GM18519 (cell line): ENCODE measurements around the gene COQ5.

Experiments used
- ATAC-seq: cut with Tn5 transposase; IDR thresholded peaks from one replicate; pipeline ENCODE4 v1.9.1; 2021; ENCODE audit warnings: mild to moderate bottlenecking, moderate library complexity; ENCODE audit not compliant: unreplicated experiment, low FRiP score

Gene COQ5

DNA sequence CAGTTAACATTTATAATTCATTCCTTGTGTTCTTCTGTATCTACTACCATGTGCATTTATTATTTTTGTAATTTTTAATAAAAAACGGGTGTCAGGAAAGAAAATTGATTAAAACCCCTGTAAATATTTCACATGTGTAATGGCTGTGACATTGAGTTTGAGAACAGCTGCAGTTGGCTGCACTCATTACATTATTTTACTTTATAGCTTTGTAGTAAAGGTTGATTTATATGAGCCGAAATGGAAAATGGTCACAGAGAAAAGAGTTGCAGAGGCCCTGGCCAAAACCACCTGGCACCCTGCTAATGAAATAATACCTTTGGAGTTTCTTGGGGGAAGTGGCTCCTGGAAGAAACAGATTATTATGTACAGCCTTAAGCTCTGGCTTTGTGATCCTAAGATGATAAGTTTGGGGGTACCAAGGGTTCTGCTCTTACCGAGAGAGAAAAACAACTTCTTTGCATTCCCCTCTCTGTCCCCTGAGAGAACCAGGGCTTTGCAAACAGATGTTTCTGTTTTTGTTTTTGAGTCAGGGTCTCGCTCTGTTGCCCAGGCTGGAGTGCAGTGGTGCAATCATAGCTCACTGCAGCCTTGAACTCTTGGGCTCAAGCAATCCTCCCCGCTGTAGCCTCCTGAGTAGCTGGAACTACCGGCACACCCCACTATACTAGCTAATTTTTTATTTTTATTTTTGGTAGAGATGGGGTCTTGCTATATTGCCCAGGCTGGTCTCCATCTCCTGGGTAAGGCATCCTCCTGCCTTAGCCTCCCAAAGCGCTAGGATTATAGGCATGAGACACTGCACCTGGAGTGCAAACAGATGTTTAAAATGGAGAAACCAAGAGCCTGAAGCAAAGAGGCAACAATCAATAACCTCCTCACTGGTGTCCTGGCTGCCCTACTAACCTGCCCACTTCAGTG is 42.7 kb downstream of the COQ5 start:
- ATAC-seq = no peak

- no peak for ATAC-seq
Measured at GRCh38 chr12:120483621-120484020, 45.3 kb downstream of the COQ5 start.

GRCh38 chr12:120481022-120481767 is 47.8 kb downstream of the COQ5 start:
- ATAC-seq = no peak

DNA sequence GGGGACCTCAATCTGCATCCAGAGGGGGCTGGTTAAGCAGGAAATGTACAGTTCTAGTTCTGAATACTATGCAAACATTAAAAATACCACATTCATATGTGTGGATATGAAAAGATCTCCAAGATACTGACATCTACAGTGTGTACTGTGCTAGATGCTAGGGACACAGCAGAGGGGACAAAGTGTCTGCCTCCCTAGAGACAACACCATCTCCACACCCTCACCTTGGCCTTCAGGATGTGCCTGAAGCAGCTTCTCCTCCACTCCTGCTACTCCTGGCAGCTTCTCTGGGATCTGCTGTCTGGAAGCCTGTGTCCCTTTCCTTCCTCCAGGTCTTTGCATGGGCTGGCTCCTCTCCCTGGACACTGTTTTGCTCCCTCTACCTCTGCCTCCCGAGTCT is 48.7 kb downstream of the COQ5 start:
- no peak for ATAC-seq

DNA sequence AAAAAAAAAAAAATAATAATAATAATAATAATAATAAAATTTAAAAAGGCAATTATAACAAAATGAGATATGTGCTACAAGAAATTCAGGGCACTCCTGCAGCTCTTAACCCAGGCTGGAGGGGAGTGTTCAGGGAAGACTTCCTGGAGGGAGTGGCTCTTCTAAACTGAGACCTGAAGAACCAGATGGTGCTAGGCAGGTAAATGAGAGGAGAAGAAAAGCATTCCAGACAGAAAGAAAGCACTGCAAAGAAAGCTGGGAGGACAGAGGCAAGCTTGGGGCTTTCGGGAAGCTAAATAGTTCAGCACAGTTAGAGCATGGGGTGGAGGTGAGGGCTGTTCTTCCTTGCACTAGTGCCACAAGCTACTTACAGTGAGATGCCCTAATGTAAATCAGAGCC is 49.5 kb downstream of the COQ5 start:
- no peak for ATAC-seq

DNA sequence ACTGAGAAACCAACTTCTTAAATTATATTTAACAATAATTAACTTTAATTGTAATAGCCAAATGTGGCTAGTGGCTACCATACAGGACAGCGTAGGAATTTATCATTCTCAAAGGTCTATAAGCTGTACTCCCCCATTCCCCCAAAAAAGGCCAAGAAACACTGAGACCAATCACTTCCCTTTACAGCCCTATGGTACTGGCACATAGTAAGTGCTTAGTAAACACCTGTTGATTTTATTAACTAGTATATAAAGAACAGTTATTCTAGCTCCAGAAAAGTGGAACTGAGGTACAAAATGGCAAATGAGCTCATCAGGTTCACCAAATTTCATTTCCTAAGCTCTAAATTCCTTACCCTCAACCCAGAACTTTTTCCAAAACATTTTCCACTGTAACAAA is 53.3 kb downstream of the COQ5 start:
- no peak for ATAC-seq

DNA sequence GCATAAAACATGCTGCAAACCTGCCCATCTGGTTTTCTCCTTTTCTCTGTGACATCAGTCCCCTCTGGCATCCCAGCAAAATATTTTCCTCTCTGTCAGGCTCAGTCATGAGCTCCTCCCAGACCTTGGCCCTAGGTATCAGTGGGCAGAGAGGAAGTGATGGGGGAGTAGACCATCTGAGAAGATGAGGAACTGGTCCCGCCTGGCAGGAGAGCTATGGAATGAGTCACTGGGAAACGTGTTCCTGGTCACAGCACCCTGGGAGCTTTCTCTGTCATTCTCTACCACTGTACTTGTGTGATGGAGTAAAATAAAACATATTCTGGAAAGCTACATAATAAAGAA is 54.4 kb downstream of the COQ5 start:
- ATAC-seq = no peak

- no peak for ATAC-seq
Measured at GRCh38 chr12:120473807-120474615, 54.9 kb downstream of the COQ5 start.

GRCh38 chr12:120472521-120472920 is 56.4 kb downstream of the COQ5 start:
- ATAC-seq = no peak

GRCh38 chr12:120470150-120470784 is 58.7 kb downstream of the COQ5 start:
- no peak for ATAC-seq

DNA sequence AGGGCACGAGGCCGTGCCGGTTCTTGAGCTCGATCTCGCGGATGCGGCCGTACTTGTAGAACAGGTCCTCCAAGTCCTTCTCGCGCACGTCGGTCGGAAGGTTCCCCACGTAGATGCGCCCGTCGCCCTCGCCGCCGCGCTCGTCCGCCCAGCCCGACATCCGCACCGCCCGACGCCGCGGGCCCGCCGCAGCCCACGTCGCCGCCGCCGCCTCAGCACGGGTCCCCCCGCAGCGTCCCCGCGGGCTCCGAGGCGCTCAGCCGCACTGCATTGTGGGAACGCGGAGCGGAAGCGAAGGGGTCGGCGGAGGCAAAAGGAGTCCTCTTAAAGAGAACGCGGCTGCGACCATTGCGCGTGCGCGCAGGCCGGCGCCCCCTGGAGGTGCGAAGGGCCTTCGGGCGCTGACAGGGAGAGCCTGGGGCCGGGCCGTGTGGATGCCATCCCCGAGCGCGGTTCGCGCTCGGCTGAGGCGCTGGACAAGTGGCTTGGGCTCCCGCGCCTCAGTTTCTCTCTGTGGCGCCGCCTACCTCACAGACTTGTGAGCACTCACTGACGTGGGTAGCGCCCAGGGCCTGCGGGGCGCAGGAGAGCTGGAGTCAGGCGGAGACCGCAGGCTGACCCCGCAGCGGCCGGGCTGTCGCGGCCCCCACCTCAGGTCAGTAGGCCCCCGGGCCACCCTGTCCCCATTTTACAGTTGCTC is 59.4 kb downstream of the COQ5 start, which contains the start of gene SRSF9:
Gene SRSF9, minus strand, starts transcription at position 299 of the 700 bp plus-strand sequence. Its CDS starts 139 bp downstream, at position 160.
- ATAC-seq = peak; percentile 65

GRCh38 chr12:120468821-120469449 is 60.0 kb downstream of the COQ5 start:
- no peak for ATAC-seq

GRCh38 chr12:120468325-120468820 is 60.6 kb downstream of the COQ5 start:
- ATAC-seq = no peak

DNA sequence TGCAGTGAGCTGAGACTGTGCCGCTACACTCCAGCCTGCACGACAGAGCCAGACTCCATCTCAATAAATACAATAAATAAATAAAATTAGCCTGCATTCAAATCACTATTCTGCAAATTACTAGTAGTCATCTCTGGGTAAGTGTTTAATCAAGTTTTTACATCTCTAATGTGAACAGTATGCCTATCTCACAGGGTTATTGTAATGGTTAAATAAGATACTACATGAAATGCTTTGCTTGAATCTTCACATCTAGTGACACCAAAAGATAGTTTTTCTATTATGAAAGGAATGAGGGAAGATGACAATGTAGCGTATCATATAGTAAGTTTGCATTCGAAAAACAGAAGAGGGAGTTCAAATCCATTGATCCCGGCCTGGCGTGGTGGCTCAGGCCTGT is 61.5 kb downstream of the COQ5 start:
- no peak for ATAC-seq

- ATAC-seq = no peak
Measured at GRCh38 chr12:120466560-120467315, 62.2 kb downstream of the COQ5 start.

DNA sequence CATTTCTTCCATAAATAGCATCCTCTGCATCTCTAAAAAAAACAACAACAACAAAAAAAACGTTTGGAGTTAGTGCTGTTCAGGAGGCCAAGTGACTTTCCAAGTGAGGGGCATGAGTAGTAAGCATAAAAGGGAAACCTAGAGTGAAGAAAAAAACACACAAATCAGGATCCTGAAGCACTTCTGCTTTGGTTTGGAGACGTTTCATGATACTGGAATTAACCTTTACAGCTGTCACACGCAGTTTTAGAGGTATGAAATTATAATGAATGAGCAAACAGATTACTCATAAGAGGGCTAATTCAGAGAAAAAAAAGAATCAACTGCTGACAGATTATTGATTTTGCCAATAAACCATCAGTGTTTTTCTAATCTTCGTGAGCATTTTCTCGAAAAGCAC is 63.2 kb downstream of the COQ5 start:
- no peak for ATAC-seq

DNA sequence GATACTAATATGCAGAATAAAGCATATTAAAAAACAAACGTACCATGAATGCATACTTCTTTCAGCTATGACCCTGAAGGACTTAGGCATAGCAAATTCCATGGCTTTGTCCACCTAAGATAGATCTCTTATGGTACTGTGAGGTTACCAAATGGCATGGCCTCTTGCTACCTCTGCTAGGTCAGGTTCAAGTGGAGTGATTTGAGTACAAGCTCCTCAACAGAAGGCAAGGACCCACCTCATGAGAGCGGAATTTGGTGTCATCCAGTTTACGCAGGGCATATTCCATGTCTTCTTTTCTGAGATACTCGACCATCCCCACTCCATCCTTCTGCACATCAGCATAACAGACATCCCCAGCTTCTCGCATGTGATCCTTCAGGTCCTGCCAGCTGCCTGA is 65.2 kb downstream of the COQ5 start:
- no peak for ATAC-seq

- no peak for ATAC-seq
Measured at GRCh38 chr12:120462099-120462640, 66.8 kb downstream of the COQ5 start.
